T-cell (primary cell): Measurements from ENCODE around the gene ADAMTS16. TPM values are rescaled to one million over a fixed set of nuclear protein-coding genes. Genes with fewer than 3 reads are reported as not detected.

Experiments
- ATAC-seq, 4 experiments: fragments of 200-7000 bp in 3 of 4; fragments of 150-1000 bp in 1 of 4; cut with Tn5 transposase; replicated peaks in 1 of 4; 1 replicate in 3 of 4; 2 replicates in 1 of 4; pipeline ENCODE4 v1.10.0; 2021; ENCODE audit warnings: moderate library complexity in 3 of 4, mild to moderate bottlenecking in 2 of 4, moderate number of reproducible peaks in 1 of 4
- CTCF ChIA-PET, 2 donors: fragments of 300-600 bp; sonication (Branson Sonifier 250); formaldehyde crosslinking; loops; one replicate each; lab custom pipeline; 2022; ENCODE audit warnings: antibody characterized with exemption in 2 of 2; lab: Charles Lee
- POLR2A ChIA-PET, 2 donors: fragments of 300-600 bp; sonication (Branson Sonifier 250); formaldehyde crosslinking; loops; one replicate each; lab custom pipeline; 2022; ENCODE audit warnings: antibody characterized with exemption in 2 of 2; lab: Charles Lee
- DNase-seq, 35 experiments: peaks; one replicate each; pipeline versions ENCODE4 v3.0.0 to v3.0.0-alpha.2; 2013 to 2023
- H3K27ac ChIP-seq: one replicate; pipeline ENCODE4 v1.5.1; 2013; ENCODE audit warnings: low read length
- H3K27me3 ChIP-seq, 2 experiments: replicated peaks in 1 of 2; 1 replicate in 1 of 2; 2 replicates in 1 of 2; pipeline versions ENCODE4 v1.6.1 to v1.7.0; 2013; ENCODE audit warnings: low read length in 1 of 2, mixed read lengths in 1 of 2; ENCODE audit not compliant: control insufficient read depth in 2 of 2, insufficient read depth in 2 of 2; ENCODE audit errors: extremely low read depth in 1 of 2
- H3K36me3 ChIP-seq, 2 donors: 1 replicate in 1 of 2; 2 replicates in 1 of 2; pipeline versions ENCODE4 v1.6.1 to v1.7.0; 2013; ENCODE audit warnings: low read length in 1 of 2; ENCODE audit not compliant: control insufficient read depth in 2 of 2, insufficient read depth in 1 of 2; ENCODE audit errors: extremely low read depth in 1 of 2
- H3K4me1 ChIP-seq, 2 experiments: 1 replicate in 1 of 2; 2 replicates in 1 of 2; pipeline versions ENCODE4 v1.6.1 to v1.7.0; 2013; ENCODE audit warnings: low read length in 2 of 2, mixed read lengths in 1 of 2; ENCODE audit not compliant: insufficient read depth in 2 of 2, control insufficient read depth in 1 of 2; ENCODE audit errors: extremely low read depth in 1 of 2
- H3K4me3 ChIP-seq, 2 donors: 1 replicate in 1 of 2; 2 replicates in 1 of 2; pipeline versions ENCODE4 v1.5.1 to v1.7.0; 2013; ENCODE audit warnings: mild to moderate bottlenecking in 2 of 2, low read length in 1 of 2, moderate library complexity in 1 of 2; ENCODE audit not compliant: control insufficient read depth in 1 of 2; ENCODE audit errors: extremely low read depth in 1 of 2
- H3K9me3 ChIP-seq: 2 replicates; pipeline ENCODE4 v1.7.0; 2013
- H3K27ac Mint-ChIP-seq, 2 donors: one replicate each; pipeline ENCODE4 v1.8.0; 2020 to 2021; ENCODE audit warnings: mild to moderate bottlenecking in 2 of 2, mixed read lengths in 2 of 2
- H3K27me3 Mint-ChIP-seq, 2 donors: one replicate each; pipeline ENCODE4 v1.8.0; 2021 to 2022; ENCODE audit warnings: mixed read lengths in 2 of 2
- H3K36me3 Mint-ChIP-seq: one replicate; pipeline ENCODE4 v1.8.0; 2021; ENCODE audit warnings: mixed read lengths
- H3K4me1 Mint-ChIP-seq, 3 donors: one replicate each; pipeline ENCODE4 v1.8.0; 2020 to 2022; ENCODE audit warnings: mixed read lengths in 3 of 3, mild to moderate bottlenecking in 1 of 3
- H3K4me3 Mint-ChIP-seq, 3 donors: one replicate each; pipeline ENCODE4 v1.8.0; 2020 to 2022; ENCODE audit warnings: mild to moderate bottlenecking in 3 of 3, mixed read lengths in 3 of 3, moderate library complexity in 3 of 3
- H3K9me3 Mint-ChIP-seq, 3 donors: one replicate each; pipeline ENCODE4 v1.8.0; 2020 to 2022; ENCODE audit warnings: mixed read lengths in 3 of 3
- WGBS: methylation state at CpG from one replicate; pipeline ENCODE4 v1.1.5; 2013; ENCODE audit warnings: missing lambda C conversion rate; ENCODE audit not compliant: insufficient coverage; 5-methylcytosine and 5-hydroxymethylcytosine counted together
- total RNA-seq, 35 experiments: library from RNA in 6 of 35; stranded (reverse) in 6 of 35; fragments of 120-200 nt in 1 of 35; gene quantifications; one replicate each; pipeline versions ENCODE4 v1.2.1 to v1.2.4 and lab custom pipeline; 2013 to 2026

Gene ADAMTS16
- total RNA-seq, 5 donors from 2014 or later (not counting 1 experiment from before 2014, with no cell fraction given) = 0.06 to 0.09 TPM; not detected in 3

- DNase-seq (no peak), ATAC-seq (no peak)
- Histone ChIP-seq H3K4me1 (peaks cover 0 to 3% of the 10 kb centered on the region in 2 experiments), H3K36me3 (no peaks in the 10 kb centered on the region), H3K27me3 (peaks cover 0 to 20% of the 10 kb centered on the region in 2 experiments), H3K4me3 (no peak overlapping the region), H3K9me3 (no peaks in the 10 kb centered on the region), H3K27ac (no peak overlapping the region)
- H3K27me3 Mint-ChIP-seq = peaks cover 6 to 7% of the 10 kb centered on the region in 2 donors
- no peaks in the 10 kb centered on the region for H3K9me3 Mint-ChIP-seq
- no peak overlapping the region for H3K27ac Mint-ChIP-seq
- ChIA-PET CTCF (interaction anchor here in 1 of 2 donors (0.6 kb wide), 1 partner anchor 18 kb away, joined by 3 read pairs; no protein-coding TSS in a partner anchor), POLR2A (no interaction called here)
- peaks cover 4 to 7% (median 6%) of the 10 kb centered on the region in 3 donors for H3K4me1 Mint-ChIP-seq
- 91% methylated on average over 7 of the region's 14 CpGs for WGBS
- no peak overlapping the region for H3K4me3 Mint-ChIP-seq
- no peaks in the 10 kb centered on the region for H3K36me3 Mint-ChIP-seq
Observed at GRCh38 chr5:5351288-5351979, 211.3 kb downstream of the ADAMTS16 start.

GRCh38 chr5:5352675-5353074 is 212.5 kb downstream of the ADAMTS16 start:
- 91% methylated on average over 14 of the region's 18 CpGs for WGBS
- Histone ChIP-seq H3K4me1 (peaks cover 0 to 3% of the 10 kb centered on the region in 2 experiments), H3K9me3 (no peaks in the 10 kb centered on the region), H3K4me3 (no peak overlapping the region), H3K27me3 (peaks cover 0 to 17% of the 10 kb centered on the region in 2 experiments), H3K36me3 (no peaks in the 10 kb centered on the region), H3K27ac (no peak overlapping the region)
- ChIA-PET CTCF (no interaction called here), POLR2A (no interaction called here)
- Mint-ChIP-seq H3K36me3 (no peaks in the 10 kb centered on the region), H3K27ac (no peak overlapping the region), H3K27me3 (peaks cover 6 to 7% of the 10 kb centered on the region in 2 donors), H3K4me1 (peaks cover 4 to 7% (median 4%) of the 10 kb centered on the region in 3 donors), H3K9me3 (no peaks in the 10 kb centered on the region), H3K4me3 (no peak overlapping the region)
- DNase-seq (no peak), ATAC-seq (no peak)

- Histone ChIP-seq H3K36me3 (no peaks in the 10 kb centered on the region), H3K27ac (no peak overlapping the region), H3K27me3 (peaks cover 0 to 11% of the 10 kb centered on the region in 2 experiments), H3K9me3 (no peaks in the 10 kb centered on the region), H3K4me3 (no peak overlapping the region), H3K4me1 (peaks cover 0 to 3% of the 10 kb centered on the region in 2 experiments)
- no peak for ATAC-seq
- Mint-ChIP-seq H3K36me3 (no peaks in the 10 kb centered on the region), H3K9me3 (no peaks in the 10 kb centered on the region), H3K4me1 (no peaks in the 10 kb centered on the region), H3K4me3 (no peak overlapping the region), H3K27ac (no peak overlapping the region), H3K27me3 (peaks cover 3 to 7% of the 10 kb centered on the region in 2 donors)
- DNase-seq = no peak
- CTCF ChIA-PET = no interaction called here
- POLR2A ChIA-PET = no interaction called here
- 74% methylated on average over 10 of the region's 10 CpGs for WGBS
Observed at GRCh38 chr5:5353681-5354080, 213.6 kb downstream of the ADAMTS16 start.

DNA sequence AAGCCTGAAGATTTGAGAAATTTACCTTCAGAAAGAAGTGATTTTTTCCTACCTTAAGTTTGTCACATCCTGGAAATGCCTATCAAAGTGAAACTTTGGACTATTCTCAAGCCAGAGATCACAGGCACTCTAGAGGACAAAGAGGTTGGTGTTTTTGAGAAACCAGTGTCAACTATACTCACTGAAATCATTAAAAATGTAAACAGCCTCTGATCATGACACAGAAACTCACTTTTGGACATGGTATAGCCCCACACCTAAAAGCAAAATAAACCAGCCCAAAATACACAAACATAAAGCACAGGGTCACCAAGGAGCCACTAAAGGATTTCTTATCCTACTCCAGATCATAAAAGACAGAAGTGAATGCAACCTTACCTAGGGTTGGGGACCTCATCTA is 216.6 kb downstream of the ADAMTS16 start:
- Mint-ChIP-seq H3K4me3 (no peak overlapping the region), H3K9me3 (no peaks in the 10 kb centered on the region), H3K4me1 (no peaks in the 10 kb centered on the region), H3K27me3 (no peaks in the 10 kb centered on the region), H3K36me3 (no peaks in the 10 kb centered on the region), H3K27ac (no peak overlapping the region)
- Histone ChIP-seq H3K36me3 (no peaks in the 10 kb centered on the region), H3K9me3 (no peaks in the 10 kb centered on the region), H3K4me1 (no peaks in the 10 kb centered on the region), H3K27me3 (peaks cover 0 to 2% of the 10 kb centered on the region in 2 experiments), H3K4me3 (no peak overlapping the region), H3K27ac (no peak overlapping the region)
- ChIA-PET CTCF (no interaction called here), POLR2A (no interaction called here)
- ATAC-seq (no peak), DNase-seq (no peak)

DNA sequence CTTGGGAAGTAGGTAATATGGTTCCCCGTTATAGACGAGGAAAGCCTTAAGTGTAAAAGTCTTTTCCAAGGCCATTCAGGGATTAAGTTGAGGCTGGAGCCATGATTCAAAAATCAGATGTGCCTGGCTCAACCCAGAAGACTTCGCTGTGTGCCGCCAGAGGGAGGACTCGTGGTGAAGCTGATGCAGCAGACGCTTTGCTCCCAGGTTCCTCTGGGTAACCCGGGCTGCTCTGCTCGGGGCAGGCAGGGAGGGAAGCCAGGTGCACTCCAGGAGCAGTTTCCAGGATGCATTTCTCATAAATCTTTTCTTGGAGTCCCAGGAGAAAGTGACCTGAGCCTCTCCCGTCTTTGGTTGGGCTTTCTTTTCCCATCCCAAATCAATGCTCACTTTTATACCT is 219.5 kb downstream of the ADAMTS16 start:
- Histone ChIP-seq H3K36me3 (no peaks in the 10 kb centered on the region), H3K4me1 (no peaks in the 10 kb centered on the region), H3K27me3 (peaks cover 0 to 4% of the 10 kb centered on the region in 2 experiments), H3K27ac (no peak overlapping the region), H3K4me3 (no peak overlapping the region), H3K9me3 (no peaks in the 10 kb centered on the region)
- Mint-ChIP-seq H3K27ac (no peak overlapping the region), H3K36me3 (no peaks in the 10 kb centered on the region), H3K9me3 (no peaks in the 10 kb centered on the region), H3K4me1 (no peaks in the 10 kb centered on the region), H3K27me3 (no peaks in the 10 kb centered on the region), H3K4me3 (no peak overlapping the region)
- POLR2A ChIA-PET = no interaction called here
- DNase-seq (no peak), ATAC-seq (no peak)
- CTCF ChIA-PET = no interaction called here
- WGBS = 79% methylated on average over 8 of the region's 9 CpGs

DNA sequence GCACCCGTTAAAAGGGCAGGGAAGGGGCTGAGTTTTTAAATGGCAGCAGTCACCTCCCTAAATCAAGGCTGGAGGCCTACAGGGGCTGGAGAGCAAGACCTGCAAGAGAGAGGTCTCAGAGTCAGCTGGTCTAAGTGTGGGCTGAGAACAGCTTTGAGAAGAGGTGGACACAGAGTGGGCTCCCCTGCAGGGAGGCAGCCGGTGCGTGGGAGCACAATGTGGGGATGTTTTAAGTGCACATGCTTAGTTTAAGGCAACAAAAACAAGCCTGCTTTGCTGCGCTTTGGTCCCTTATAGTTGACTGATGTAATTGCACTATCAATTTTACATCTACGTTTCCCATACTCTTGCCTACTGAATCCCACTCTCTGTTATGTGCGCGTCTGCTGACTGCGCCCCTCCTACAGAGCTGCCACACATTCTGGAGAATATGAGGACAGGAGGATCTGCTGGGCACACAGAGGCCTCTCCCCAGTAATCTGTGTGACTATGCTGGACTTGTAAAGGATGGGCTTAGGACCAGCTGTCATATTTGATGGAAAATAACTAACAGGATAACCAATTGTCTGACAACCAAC is 220.3 kb downstream of the ADAMTS16 start:
- no peaks in the 10 kb centered on the region for H3K36me3 ChIP-seq
- H3K4me1 Mint-ChIP-seq = no peaks in the 10 kb centered on the region
- H3K27ac ChIP-seq = no peak overlapping the region
- no peaks in the 10 kb centered on the region for H3K9me3 ChIP-seq
- H3K27me3 Mint-ChIP-seq = peaks cover 0 to 4% of the 10 kb centered on the region in 2 donors
- H3K36me3 Mint-ChIP-seq = no peaks in the 10 kb centered on the region
- no peak overlapping the region for H3K4me3 Mint-ChIP-seq
- H3K9me3 Mint-ChIP-seq = no peaks in the 10 kb centered on the region
- H3K27ac Mint-ChIP-seq = no peak overlapping the region
- ChIA-PET CTCF (no interaction called here), POLR2A (no interaction called here)
- no peaks in the 10 kb centered on the region for H3K4me1 ChIP-seq
- no peak for DNase-seq
- no peak overlapping the region for H3K4me3 ChIP-seq
- H3K27me3 ChIP-seq = peaks cover 0 to 2% of the 10 kb centered on the region in 2 experiments
- 60% methylated on average over 1 of the region's 8 CpGs for WGBS
- no peak for ATAC-seq
